Measurements from ENCODE around the gene OR10AG1.
A peak's percentile ranks its signal among the peaks of the same experiment; 100 is the strongest.

GRCh38 chr11:55942785-55943392 is 26.9 kb downstream of the OR10AG1 start:
- TF ChIP-seq CTCF (IDR thresholded peaks at IDR 0.05): peak in 2 of 3 donors; percentile 22 to 32
- no peak for TF ChIP-seq POLR2AphosphoS5 (IDR thresholded peaks at IDR 0.05)
- no peak for TF ChIP-seq POLR2A (IDR thresholded peaks at IDR 0.05)

Data from breast epithelium (tissue), 3 donors.